Lower leg skin (tissue), 3 donors: ENCODE data around the gene GRIN2A.

Source experiments
- POLR2A ChIP-seq, 2 donors: fragments of 450-650 bp; IDR thresholded peaks; one replicate each; pipeline ENCODE4 v1.6.1; 2016 to 2017; ENCODE audit warnings: antibody characterized with exemption in 2 of 2, mild to moderate bottlenecking in 1 of 2, moderate library complexity in 1 of 2
- TF ChIP-seq, protein P1 (sequence below), 3 donors: fragments of 450-650 bp; IDR thresholded peaks; one replicate each; pipeline ENCODE4 v1.5.1; 2016; ENCODE audit warnings: antibody characterized with exemption in 3 of 3, mild to moderate bottlenecking in 3 of 3, moderate library complexity in 2 of 3

DNA sequence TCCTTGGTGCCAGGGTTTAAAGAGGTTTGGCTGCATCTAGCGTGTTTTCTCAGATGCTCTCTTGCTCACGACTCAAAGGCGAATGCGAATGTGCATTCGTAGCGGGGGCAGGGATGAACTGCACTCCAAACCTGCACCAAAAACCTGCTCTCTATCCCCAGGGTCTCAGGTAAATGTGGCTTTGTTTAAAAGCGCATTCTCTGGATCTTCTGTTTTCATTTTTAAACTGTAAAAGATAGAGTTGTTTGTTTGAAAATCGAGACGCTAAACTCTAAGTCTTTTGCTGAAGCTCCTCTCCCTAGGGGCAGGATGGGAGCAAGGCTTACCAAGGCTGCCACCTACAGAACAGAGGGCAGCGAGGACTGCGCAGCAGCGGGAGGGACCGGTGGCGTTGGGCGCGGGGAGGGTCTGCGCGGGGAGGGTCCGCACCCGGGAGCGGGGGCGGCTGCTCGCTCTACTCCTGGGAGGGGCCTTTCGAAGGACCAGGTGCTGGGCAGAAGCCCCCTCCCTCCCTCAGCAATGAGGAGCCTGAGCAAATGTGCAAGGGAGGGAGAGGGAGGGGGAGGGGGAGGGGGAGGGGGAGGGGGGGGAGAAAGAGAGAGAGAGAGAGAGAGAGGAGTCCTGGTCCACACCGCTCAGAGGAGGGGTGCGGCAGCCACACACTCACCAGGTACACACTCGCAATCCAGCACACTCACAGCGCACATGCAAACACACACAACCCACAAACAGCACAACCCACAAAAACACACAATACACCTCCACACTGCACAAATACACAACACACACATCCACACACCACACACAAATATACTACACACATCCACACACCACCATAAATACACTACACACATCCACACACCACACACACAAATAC lies 142.8 kb downstream of the GRIN2A start:
- TF ChIP-seq, protein P1, sequence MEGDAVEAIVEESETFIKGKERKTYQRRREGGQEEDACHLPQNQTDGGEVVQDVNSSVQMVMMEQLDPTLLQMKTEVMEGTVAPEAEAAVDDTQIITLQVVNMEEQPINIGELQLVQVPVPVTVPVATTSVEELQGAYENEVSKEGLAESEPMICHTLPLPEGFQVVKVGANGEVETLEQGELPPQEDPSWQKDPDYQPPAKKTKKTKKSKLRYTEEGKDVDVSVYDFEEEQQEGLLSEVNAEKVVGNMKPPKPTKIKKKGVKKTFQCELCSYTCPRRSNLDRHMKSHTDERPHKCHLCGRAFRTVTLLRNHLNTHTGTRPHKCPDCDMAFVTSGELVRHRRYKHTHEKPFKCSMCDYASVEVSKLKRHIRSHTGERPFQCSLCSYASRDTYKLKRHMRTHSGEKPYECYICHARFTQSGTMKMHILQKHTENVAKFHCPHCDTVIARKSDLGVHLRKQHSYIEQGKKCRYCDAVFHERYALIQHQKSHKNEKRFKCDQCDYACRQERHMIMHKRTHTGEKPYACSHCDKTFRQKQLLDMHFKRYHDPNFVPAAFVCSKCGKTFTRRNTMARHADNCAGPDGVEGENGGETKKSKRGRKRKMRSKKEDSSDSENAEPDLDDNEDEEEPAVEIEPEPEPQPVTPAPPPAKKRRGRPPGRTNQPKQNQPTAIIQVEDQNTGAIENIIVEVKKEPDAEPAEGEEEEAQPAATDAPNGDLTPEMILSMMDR (IDR thresholded peaks at IDR 0.05): no peak
- TF ChIP-seq POLR2A (IDR thresholded peaks at IDR 0.05): no peak
